T follicular helper cell (primary cell): ENCODE data around the gene ZBED2.

ENCODE experiments used
- DNase-seq: peaks from one replicate; pipeline ENCODE4 v3.0.0-alpha.2; 2020; ENCODE audit warnings: low read depth

Gene ZBED2

GRCh38 chr3:111603679-111604078 lies 8.5 kb upstream of the ZBED2 start:
- DNase-seq, result no peak

- no peak for DNase-seq
Observed at GRCh38 chr3:111601810-111602209, 6.7 kb upstream of the ZBED2 start.

GRCh38 chr3:111598552-111598951 lies 3.4 kb upstream of the ZBED2 start:
- no peak for DNase-seq

- DNase-seq, result no peak
Observed at GRCh38 chr3:111598139-111598538, 3.0 kb upstream of the ZBED2 start.

GRCh38 chr3:111596328-111596727 lies 1.2 kb upstream of the ZBED2 start:
- DNase-seq, result no peak

- no peak for DNase-seq
Observed at GRCh38 chr3:111594781-111595180, 365 bp downstream of the ZBED2 start.

- DNase-seq, result no peak
Observed at GRCh38 chr3:111594205-111594604, 941 bp downstream of the ZBED2 start.

- no peak for DNase-seq
Observed at GRCh38 chr3:111593666-111594065, 1.5 kb downstream of the ZBED2 start.

- no peak for DNase-seq
Observed at GRCh38 chr3:111592936-111593335, 2.2 kb downstream of the ZBED2 start.

GRCh38 chr3:111592143-111592542 lies 3.0 kb downstream of the ZBED2 start:
- DNase-seq, result no peak

GRCh38 chr3:111591555-111591954 lies 3.6 kb downstream of the ZBED2 start:
- DNase-seq, result no peak

GRCh38 chr3:111590143-111590491 lies 5.0 kb downstream of the ZBED2 start:
- DNase-seq, result no peak

GRCh38 chr3:111589303-111590142 lies 5.6 kb downstream of the ZBED2 start:
- DNase-seq, result no peak

- DNase-seq, result no peak
Observed at GRCh38 chr3:111588527-111588926, 6.6 kb downstream of the ZBED2 start.

- no peak for DNase-seq
Observed at GRCh38 chr3:111585217-111585616, 9.9 kb downstream of the ZBED2 start.

- DNase-seq, result no peak
Observed at GRCh38 chr3:111584744-111585143, 10.4 kb downstream of the ZBED2 start.

- DNase-seq, result no peak
Observed at GRCh38 chr3:111582120-111582474, 13.0 kb downstream of the ZBED2 start.

GRCh38 chr3:111581403-111582119 lies 13.6 kb downstream of the ZBED2 start:
- no peak for DNase-seq

- DNase-seq, result no peak
Observed at GRCh38 chr3:111579495-111579894, 15.7 kb downstream of the ZBED2 start.

GRCh38 chr3:111578867-111579266 lies 16.3 kb downstream of the ZBED2 start:
- DNase-seq, result no peak

GRCh38 chr3:111577798-111578685 lies 17.1 kb downstream of the ZBED2 start:
- no peak for DNase-seq

GRCh38 chr3:111577113-111577512 lies 18.0 kb downstream of the ZBED2 start:
- DNase-seq, result no peak
